Stimulated activated CD4-positive, alpha-beta T cell treated with anti-CD3 and anti-CD28 coated beads, TNF-alpha, amount 100 ng/mL, for 24 hours (primary cell): ENCODE results near the gene FAM131A.

Experiments
- DNase-seq, 3 experiments: peaks; one replicate each; pipeline ENCODE4 v3.0.0-alpha.2; 2020; ENCODE audit warnings: low read depth in 3 of 3

FAM131A gene

DNA sequence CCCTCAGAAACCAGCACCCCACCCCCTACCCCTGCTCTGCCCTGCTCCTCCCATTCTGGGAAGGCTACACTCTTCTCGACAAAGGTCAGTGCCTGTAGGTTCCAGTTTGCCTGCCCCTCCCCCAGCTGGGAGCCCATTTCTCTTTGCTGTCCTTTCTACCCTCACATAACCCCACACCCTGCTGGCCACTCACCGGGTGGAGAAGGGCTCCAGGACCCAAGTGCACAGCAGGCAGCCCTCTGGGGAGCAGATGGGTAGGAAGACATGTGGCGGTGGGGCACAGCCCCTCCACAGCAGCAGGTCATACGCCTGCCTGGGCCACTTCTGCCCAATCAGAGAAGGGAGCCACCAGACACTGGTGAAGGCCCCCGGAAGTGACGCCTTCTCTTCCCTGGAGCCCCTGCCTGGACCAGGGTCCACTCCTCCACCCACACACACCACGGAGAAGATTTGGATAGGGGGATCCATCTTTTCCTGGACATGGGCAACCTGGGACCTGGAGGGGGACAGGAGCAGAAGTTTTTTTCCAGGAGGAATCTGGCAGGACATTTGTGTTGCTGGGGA lies 40.6 kb downstream of the FAM131A start, which contains the start of gene THPO:
Gene THPO, minus strand, starts transcription at position 326 of the 564 bp plus-strand sequence. CDS start 1,948 bp downstream, outside the sequence.
- no peak for DNase-seq

DNA sequence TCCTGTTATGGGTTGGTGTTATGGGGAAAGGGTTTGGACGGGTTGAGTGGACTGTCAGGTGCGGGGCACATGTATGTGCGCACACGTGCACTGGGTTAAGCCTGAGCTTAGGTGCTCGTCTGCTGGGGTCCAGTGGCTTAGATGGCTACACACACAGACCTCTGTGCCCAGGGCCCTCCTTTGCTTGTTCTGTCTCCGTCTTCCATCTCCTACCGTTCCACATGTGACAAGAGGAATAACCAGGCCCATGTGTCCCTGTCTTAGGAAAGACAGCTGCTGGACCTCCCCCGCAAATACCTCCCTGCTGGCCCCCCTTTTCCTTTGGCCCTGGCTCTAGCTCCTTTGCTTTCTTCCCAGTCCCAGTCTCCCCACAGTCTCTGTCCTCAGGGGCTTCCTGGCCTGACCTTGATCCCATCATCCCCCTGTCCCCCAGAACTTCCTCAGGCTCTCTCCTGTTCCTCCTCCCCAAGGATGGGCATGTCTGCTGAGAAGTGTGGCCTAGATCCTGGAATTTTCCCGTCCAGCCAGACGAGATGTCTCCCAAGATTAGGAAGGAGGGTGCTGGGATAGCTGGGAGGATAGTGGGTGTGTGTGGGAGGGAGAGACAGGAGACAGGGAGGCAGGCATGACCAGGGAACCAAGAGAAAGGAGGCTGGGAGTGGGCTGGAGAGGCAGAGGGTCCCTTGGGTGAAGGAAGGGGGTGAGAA lies 41.4 kb downstream of the FAM131A start:
- DNase-seq = no peak

DNA sequence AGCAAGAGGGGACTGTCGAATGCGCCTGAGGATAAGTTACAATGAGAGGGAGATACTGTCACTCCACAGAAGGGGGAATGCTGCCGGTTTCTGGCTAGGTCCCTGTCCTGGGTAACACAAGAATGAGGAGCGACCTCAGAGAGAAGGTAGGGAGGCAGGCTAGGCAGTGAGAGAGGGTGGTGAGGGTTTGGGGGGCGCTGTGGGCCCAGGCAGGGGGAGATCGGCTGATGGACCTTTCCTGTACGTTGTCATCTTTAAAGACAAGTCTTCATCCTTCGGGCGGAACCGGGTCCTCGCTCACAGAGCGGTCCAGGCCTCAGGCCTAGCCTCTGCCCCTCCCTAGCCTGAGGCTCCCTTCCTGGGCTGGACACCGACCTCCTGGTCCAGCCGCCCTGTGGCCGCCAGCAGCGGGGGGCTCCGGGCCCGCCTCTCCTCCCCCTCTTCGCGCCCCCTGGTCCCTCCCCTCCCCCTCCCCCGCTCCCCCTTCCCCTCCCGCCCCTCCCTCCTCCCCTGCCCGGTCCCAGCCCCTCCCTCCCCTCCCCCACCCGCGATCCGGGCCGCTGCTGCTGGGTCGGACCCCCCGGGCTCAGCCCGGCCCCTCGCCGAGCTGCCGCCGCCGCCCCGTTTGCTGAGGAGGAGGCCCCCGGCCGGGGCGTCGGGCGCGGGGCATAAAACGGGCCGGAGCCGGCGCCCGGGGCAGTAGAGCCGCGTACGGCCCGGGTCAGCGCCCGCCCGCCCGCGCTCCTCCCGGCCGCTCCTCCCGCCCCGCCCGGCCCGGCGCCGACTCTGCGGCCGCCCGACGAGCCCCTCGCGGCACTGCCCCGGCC lies 42.2 kb downstream of the FAM131A start, which contains the start of gene CHRD:
Gene CHRD, plus strand, starts transcription at position 697 of the 827 bp plus-strand sequence. CDS start 265 bp downstream, outside the sequence.
- no peak for DNase-seq

- DNase-seq = no peak
Measured at GRCh38 chr3:184380185-184380626, 42.8 kb downstream of the FAM131A start.

DNA sequence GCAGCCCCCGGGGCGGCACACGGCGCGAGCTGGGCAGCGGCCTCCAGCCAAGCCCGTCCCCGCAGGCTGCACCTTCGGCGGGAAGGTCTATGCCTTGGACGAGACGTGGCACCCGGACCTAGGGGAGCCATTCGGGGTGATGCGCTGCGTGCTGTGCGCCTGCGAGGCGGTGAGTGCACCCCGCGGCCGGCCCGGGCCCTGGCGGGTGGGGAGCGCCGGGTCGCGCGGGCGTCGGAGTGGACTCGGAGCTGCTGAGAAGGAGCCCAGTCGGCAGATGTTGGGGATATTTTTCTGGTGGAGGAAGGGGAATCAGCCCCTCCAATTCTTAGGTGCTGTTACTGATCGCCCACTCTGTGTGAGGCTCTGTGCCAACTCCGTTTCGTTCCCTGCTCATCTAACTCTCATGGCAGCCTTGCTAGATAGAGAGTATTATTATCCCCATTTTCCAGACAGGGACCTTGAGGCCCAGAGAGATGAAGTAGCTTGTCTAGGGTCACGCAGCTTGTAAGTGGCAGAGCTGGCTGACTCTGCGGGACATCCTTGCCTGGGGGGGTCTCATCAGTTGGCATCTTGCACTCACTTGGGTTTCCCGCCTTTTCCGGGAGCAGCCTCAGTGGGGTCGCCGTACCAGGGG lies 43.3 kb downstream of the FAM131A start:
- DNase-seq = no peak

- DNase-seq = no peak
Measured at GRCh38 chr3:184381261-184382224, 44.1 kb downstream of the FAM131A start.

DNA sequence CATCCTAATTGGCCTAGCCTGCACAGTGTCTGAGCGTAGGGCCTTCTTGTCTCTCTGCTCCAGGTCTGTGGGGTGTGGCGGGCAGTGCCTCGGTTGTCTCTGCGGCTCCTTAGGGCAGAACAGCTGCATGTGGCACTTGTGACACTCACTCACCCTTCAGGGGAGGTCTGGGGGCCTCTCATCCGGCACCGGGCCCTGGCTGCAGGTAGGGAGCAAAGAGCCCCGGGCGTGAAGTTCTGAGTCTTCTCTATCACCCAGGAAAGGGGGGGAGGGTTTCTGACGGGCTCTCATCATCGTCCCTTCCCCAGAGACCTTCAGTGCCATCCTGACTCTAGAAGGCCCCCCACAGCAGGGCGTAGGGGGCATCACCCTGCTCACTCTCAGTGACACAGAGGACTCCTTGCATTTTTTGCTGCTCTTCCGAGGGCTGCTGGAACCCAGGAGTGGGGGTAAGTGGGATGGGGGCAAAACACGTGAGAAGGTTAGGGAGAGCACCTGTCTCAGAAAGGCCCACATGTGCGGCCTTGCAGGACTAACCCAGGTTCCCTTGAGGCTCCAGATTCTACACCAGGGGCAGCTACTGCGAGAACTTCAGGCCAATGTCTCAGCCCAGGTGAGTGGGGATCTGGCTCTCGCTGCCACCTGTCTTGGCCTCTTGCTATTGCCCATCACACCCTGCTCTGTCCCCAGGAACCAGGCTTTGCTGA lies 45.1 kb downstream of the FAM131A start:
- no peak for DNase-seq

- no peak for DNase-seq
Measured at GRCh38 chr3:184383033-184383740, 45.8 kb downstream of the FAM131A start.

- DNase-seq = no peak
Measured at GRCh38 chr3:184384342-184384741, 46.9 kb downstream of the FAM131A start.

- DNase-seq = no peak
Measured at GRCh38 chr3:184384856-184385422, 47.5 kb downstream of the FAM131A start.

DNA sequence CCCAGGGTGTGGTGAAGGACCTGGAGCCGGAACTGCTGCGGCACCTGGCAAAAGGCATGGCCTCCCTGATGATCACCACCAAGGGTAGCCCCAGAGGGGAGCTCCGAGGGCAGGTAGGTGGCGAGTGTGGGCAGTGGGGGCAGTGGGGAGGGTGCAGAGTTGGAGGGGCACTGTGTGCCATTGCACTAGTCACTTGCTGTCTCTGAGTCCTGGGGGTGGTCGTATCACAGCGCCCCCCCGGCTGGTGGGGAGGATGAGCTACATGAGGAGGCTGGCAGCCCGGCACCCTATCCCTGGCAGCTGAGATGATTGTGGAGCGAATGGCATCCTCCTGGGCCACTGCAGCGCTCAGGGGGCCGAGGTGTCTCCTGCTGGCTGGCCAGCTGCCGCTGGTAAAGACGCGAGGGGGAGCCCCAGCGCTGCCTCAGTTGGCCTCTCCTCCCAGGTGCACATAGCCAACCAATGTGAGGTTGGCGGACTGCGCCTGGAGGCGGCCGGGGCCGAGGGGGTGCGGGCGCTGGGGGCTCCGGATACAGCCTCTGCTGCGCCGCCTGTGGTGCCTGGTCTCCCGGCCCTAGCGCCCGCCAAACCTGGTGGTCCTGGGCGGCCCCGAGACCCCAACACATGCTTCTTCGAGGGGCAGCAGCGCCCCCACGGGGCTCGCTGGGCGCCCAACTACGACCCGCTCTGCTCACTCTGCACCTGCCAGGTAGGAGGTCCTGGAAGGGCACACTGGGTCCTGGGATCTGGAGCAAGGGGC lies 48.8 kb downstream of the FAM131A start:
- DNase-seq = no peak

GRCh38 chr3:184387174-184387714 lies 49.8 kb downstream of the FAM131A start:
- no peak for DNase-seq

- no peak for DNase-seq
Measured at GRCh38 chr3:184388164-184388935, 51.0 kb downstream of the FAM131A start.

DNA sequence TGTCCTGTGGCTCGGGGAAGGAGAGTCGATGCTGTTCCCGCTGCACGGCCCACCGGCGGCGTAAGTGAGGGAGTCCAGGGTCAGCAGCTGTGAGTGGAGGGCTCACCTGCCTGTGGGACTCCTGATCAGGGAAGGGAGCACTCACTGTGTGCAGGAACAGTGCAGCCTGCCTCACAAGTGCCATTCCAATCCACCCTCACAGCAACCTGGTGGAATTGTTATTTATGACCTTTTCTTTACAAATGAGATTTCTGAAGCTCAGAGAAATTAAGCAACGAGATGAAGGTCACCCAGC lies 51.5 kb downstream of the FAM131A start:
- no peak for DNase-seq

DNA sequence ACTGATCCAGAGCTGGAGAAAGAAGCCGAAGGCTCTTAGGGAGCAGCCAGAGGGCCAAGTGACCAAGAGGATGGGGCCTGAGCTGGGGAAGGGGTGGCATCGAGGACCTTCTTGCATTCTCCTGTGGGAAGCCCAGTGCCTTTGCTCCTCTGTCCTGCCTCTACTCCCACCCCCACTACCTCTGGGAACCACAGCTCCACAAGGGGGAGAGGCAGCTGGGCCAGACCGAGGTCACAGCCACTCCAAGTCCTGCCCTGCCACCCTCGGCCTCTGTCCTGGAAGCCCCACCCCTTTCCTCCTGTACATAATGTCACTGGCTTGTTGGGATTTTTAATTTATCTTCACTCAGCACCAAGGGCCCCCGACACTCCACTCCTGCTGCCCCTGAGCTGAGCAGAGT lies 52.0 kb downstream of the FAM131A start:
- no peak for DNase-seq

DNA sequence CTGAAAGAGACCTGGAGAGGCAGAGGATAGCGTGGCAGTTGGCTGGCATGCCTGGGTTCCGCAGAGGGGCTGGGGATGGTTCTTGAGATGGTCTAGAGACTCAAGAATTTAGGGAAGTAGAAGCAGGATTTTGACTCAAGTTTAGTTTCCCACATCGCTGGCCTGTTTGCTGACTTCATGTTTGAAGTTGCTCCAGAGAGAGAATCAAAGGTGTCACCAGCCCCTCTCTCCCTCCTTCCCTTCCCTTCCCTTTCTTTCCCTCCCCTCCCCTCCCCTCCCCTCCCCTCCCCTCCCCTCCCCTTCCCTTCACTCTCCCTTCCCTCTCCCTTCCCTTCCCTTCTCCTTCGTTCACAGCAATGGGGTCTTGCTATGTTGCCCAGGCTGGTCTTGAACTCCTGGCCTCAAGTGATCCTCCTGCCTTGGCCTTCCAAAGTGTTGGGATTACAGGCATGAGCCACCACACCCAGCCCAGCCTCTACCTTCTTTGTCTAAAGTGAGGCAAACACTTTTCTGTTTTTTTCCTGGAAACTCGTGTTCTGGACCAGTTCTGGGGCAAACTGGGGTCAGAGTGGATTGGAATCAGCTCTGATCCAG lies 52.6 kb downstream of the FAM131A start:
- DNase-seq = no peak

DNA sequence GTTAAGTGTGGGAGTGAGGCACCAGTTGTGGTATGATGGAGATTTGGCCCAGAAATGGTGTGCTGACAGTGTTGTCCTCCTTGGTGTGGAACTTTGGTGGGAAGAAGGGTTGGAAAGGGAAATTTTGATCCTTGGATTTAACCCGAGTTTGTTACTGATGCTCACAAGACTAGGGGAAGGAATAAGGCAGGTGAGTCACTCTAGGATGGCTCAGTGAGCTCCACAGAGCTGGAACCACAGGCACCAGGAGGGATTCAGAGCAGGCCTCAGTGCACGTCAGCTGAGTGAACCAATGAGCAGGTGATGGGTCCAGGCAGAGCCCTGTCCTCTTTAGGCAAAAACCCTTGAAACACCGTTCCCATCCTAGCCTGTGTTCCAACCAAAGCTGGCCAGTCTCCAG lies 53.9 kb downstream of the FAM131A start:
- no peak for DNase-seq
